Coronary artery (tissue), 2 donors: Measurements from ENCODE around the gene NUDT22.
A peak's percentile ranks its signal among the peaks of the same experiment; 100 is the strongest.

ENCODE experiments used
- DNase-seq: peaks from one replicate; pipeline ENCODE4 v3.0.0-alpha.2; 2017; ENCODE audit warnings: low spot score
- H3K27ac ChIP-seq, 2 donors: fragments of 200-600 bp; sonication (generic); one replicate each; pipeline ENCODE4 v1.5.1; 2016 to 2019
- H3K4me3 ChIP-seq: fragments of 200-600 bp; sonication (generic); 2 replicates; pipeline ENCODE4 v1.5.1; 2016; ENCODE audit warnings: mild to moderate bottlenecking, moderate library complexity
- TF ChIP-seq, protein P1 (sequence below): fragments of 200-600 bp; sonication (generic); IDR thresholded peaks from one replicate; pipeline ENCODE4 v1.5.1; 2019; ENCODE audit warnings: antibody characterized with exemption

NUDT22 gene

DNA sequence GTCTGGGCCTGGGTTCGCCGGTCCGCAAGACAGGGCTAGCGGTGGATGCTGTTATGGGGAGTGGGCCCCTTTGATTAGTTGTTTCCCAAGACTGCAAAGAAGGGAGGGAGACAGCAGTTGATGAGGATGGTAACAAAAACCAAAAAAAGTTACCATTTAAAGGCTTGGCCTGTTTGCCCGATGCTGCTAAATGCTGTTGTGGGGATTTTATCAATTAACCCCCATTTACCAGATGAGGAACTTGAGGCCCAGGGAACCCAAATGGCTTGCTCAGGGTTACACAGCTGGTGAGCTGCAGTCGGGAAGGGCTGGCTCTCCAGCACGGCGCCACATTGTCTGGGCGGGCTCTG lies 3.4 kb upstream of the NUDT22 start:
- Histone ChIP-seq H3K27ac (no peak overlapping the region), H3K4me3 (no peak overlapping the region)
- no peak for DNase-seq
- TF ChIP-seq, protein P1, sequence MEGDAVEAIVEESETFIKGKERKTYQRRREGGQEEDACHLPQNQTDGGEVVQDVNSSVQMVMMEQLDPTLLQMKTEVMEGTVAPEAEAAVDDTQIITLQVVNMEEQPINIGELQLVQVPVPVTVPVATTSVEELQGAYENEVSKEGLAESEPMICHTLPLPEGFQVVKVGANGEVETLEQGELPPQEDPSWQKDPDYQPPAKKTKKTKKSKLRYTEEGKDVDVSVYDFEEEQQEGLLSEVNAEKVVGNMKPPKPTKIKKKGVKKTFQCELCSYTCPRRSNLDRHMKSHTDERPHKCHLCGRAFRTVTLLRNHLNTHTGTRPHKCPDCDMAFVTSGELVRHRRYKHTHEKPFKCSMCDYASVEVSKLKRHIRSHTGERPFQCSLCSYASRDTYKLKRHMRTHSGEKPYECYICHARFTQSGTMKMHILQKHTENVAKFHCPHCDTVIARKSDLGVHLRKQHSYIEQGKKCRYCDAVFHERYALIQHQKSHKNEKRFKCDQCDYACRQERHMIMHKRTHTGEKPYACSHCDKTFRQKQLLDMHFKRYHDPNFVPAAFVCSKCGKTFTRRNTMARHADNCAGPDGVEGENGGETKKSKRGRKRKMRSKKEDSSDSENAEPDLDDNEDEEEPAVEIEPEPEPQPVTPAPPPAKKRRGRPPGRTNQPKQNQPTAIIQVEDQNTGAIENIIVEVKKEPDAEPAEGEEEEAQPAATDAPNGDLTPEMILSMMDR: no peak

DNA sequence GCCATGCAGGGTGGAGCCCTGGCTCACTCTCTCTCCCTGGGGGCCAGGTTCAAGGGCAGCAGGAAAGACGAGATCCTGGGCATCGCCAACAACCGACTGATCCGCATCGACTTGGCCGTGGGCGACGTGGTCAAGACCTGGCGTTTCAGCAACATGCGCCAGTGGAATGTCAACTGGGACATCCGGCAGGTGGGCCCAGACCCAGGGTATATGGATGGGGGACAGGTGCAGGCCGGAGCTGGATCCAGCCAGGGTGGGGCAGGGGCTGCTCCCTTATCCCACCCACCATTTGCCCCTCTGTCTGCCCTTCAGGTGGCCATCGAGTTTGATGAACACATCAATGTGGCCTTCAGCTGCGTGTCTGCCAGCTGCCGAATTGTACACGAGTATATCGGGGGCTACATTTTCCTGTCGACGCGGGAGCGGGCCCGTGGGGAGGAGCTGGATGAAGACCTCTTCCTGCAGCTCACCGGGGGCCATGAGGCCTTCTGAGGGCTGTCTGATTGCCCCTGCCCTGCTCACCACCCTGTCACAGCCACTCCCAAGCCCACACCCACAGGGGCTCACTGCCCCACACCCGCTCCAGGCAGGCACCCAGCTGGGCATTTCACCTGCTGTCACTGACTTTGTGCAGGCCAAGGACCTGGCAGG lies 2.9 kb upstream of the NUDT22 start:
- DNase-seq: no peak
- H3K4me3 ChIP-seq: no peak overlapping the region
- TF ChIP-seq, protein P1: no peak
- H3K27ac ChIP-seq: no peak overlapping the region

DNA sequence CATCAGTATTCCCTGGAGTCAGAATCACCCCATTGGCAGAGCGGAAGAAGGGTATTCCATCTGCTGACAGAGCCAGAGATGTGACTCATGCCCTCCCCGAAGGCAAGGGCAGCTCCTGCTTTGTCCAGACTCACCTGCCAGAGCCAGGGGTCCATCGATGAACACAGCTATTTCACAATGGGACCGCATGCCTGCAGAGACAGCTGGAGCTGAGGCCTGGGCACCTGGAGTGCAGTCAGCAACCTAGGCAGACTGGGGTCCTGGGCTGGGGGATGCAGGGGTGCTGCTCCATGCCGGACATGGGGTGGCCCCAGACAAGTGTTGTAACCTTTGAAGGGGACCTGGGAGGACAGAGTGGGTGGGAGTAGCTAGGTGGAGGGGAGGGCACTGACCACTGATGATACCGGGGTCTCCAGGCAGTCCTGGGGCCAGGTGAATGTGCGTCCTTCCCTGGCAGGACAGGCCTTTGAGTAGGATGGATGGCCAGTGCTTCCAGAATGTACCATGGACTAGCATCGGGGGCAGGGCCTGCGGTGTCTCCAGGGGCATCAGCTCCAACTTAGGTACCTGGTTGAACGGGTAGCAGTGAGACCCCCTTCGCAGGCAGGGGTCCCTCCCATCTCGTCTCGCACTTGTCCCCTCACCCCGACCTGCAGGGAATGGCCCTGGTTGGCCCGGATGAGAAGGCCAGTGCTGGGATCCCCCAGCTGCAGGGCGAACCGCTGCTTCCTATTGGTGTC lies 1.8 kb upstream of the NUDT22 start:
- H3K27ac ChIP-seq: no peak overlapping the region
- TF ChIP-seq, protein P1: no peak
- peak; percentile 74 for DNase-seq
- no peak overlapping the region for H3K4me3 ChIP-seq

DNA sequence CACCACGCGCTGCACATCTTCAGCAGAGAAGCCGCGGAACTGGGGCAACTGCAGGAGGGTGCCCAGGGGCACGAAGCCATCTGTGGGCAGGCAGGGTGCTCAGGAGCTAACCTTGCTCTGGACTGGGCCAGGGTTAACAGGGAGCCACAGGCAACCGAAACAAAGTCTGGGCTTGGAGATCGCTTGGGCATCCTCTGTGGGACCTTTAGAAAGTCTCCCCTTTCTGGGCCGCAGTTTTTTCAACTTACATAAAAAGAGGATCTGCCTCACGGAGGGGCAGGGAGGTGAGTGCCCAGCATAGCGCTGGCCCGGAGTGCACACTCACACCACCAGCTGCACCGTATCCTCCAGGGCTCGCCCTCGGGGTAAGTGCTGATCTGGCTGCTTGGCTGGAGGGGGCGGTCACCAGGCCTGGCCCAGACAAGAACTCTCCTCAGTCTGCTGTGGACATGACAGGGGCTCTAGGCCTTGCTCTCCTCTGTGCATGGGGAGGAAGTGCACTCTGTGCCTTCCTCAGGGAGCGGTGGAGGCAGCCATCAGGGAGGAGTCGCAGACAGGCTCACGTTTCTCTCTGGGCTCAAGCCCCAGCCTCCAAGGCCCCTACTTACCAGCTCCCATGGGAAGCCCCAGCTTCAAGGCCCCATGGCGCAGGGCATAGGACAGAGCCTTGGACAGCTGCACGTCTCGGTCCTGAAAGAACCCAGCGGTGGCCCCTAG lies 1.0 kb upstream of the NUDT22 start:
- TF ChIP-seq, protein P1: no peak
- Histone ChIP-seq H3K27ac (peak overlapping the region; percentile 93), H3K4me3 (peak overlapping the region; percentile 86)
- DNase-seq: peak; percentile 72

DNA sequence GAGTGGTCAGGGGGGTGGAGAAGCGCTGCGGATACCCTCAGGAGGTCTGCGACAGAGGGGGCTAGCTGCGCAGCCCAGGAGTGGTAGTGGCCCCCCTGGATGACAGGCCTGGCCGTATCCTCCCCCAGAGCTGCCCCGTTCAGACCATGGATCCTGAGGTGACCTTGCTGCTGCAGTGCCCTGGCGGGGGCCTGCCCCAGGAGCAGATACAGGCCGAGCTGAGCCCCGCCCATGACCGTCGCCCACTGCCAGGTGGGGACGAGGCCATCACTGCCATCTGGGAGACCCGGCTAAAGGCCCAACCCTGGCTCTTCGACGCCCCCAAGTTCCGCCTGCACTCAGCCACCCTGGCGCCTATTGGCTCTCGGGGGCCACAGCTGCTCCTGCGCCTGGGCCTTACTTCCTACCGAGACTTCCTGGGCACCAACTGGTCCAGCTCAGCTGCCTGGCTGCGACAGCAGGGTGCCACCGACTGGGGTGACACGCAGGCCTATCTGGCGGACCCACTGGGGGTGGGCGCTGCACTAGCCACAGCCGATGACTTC lies 505 bp downstream of the NUDT22 start:
- H3K4me3 ChIP-seq: peak overlapping the region; percentile 86
- DNase-seq: peak; percentile 79
- H3K27ac ChIP-seq: peak overlapping the region; percentile 93
- TF ChIP-seq, protein P1: no peak

DNA sequence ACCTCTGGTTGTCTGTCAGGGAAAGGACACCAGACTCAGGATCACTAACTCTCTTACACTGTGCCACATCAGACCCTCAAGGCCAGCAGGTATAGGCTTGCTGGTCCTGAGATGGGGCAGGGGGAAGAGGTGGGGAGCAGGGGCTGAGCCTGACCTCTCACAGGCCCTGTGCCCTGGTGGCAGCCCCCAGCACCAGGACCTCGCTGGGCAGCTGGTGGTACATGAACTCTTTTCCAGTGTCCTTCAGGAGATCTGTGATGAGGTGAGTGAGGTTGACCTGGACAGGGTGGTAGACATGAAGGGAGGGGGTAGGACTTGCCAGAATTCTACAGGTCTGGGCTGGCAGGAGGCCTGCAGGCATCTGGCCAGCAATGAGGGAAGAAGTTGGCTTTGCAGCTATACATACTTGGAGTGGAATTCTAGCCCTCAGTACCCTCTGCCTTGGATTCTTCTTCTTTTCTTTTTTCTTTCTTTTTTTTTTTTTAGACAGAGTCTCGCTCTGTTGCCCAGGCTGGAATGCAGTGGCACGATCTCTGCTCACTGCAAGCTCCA lies 1.4 kb downstream of the NUDT22 start:
- DNase-seq: no peak
- peak overlapping the region; percentile 86 for H3K4me3 ChIP-seq
- TF ChIP-seq, protein P1: no peak
- H3K27ac ChIP-seq: peak overlapping the region in 1 of 2 donors; percentile 93
